Spleen (tissue), 11 donors: Measurements from ENCODE around the gene PYROXD2. TPM values are rescaled to one million over a fixed set of nuclear protein-coding genes. Genes with fewer than 3 reads are reported as not detected.

ENCODE experiments used
- DNase-seq: peaks from one replicate; pipeline ENCODE4 v3.0.0-alpha.2; 2020
- H3K27ac ChIP-seq, 8 donors: fragments of 200-600 bp; sonication (generic) in 7 of 8; 1 replicate in 4 of 8; 2 replicates in 4 of 8; pipeline versions ENCODE4 v1.5.0 to v1.8.0; 2016 to 2021; ENCODE audit warnings: inconsistent platforms in 4 of 8, mild to moderate bottlenecking in 4 of 8, moderate library complexity in 1 of 8
- H3K27me3 ChIP-seq, 7 donors: fragments of 200-600 bp; sonication (generic) in 6 of 7; replicated peaks in 1 of 7; 1 replicate in 4 of 7; 2 replicates in 3 of 7; pipeline versions ENCODE4 v1.5.0 to v1.8.0; 2016 to 2021; ENCODE audit warnings: inconsistent platforms in 3 of 7, mild to moderate bottlenecking in 1 of 7
- H3K36me3 ChIP-seq, 6 donors: fragments of 200-600 bp; sonication (generic) in 5 of 6; 1 replicate in 4 of 6; 2 replicates in 2 of 6; pipeline versions ENCODE4 v1.5.0 to v1.8.0; 2016 to 2021; ENCODE audit warnings: inconsistent platforms in 2 of 6
- H3K4me1 ChIP-seq, 6 donors: fragments of 200-600 bp; sonication (generic) in 5 of 6; 1 replicate in 3 of 6; 2 replicates in 3 of 6; pipeline versions ENCODE4 v1.5.0 to v1.8.0; 2016 to 2021; ENCODE audit warnings: inconsistent platforms in 3 of 6
- H3K4me3 ChIP-seq, 8 donors: fragments of 200-600 bp; sonication (generic) in 7 of 8; 1 replicate in 4 of 8; 2 replicates in 4 of 8; pipeline versions ENCODE4 v1.5.0 to v1.8.0; 2016 to 2021; ENCODE audit warnings: inconsistent platforms in 4 of 8, mild to moderate bottlenecking in 4 of 8, moderate library complexity in 2 of 8
- H3K9me3 ChIP-seq, 8 donors: fragments of 200-600 bp; sonication (generic) in 7 of 8; 1 replicate in 4 of 8; 2 replicates in 4 of 8; pipeline versions ENCODE4 v1.5.0 to v1.8.0; 2016 to 2021; ENCODE audit warnings: inconsistent platforms in 4 of 8
- CTCF ChIP-seq, 11 experiments: fragments of 200-600 bp in 7 of 11; fragments of 450-650 bp in 4 of 11; sonication (generic) in 4 of 11; IDR thresholded peaks in 8 of 11; conservative IDR thresholded peaks in 3 of 11; 1 replicate in 7 of 11; 2 replicates in 4 of 11; pipeline versions ENCODE4 v1.4.0 to v1.8.0; 2016 to 2021; ENCODE audit warnings: antibody characterized with exemption in 11 of 11, inconsistent platforms in 4 of 11, mild to moderate bottlenecking in 1 of 11
- POLR2A ChIP-seq, 3 donors: fragments of 450-650 bp; IDR thresholded peaks; one replicate each; pipeline ENCODE4 v1.5.1; 2017; ENCODE audit warnings: antibody characterized with exemption in 3 of 3, mild to moderate bottlenecking in 1 of 3
- POLR2AphosphoS5 ChIP-seq, 3 donors: sonication (generic); formaldehyde crosslinking; IDR thresholded peaks; one replicate each; pipeline ENCODE4 v1.5.1; 2017; ENCODE audit warnings: antibody characterized with exemption in 3 of 3
- WGBS, 5 donors: extraction: QIAGEN DNeasy Blood & Tissue Kit in 3 of 5; methylation state at CpG; one replicate each; pipeline versions ENCODE4 v1.1.5 to v1.1.7; 2013 to 2018; 5-methylcytosine and 5-hydroxymethylcytosine counted together
- intact Hi-C: fragments of 100-400 bp; cut with DNase I; formaldehyde crosslinking; loops from one replicate; pipeline ENCODE4 v1.15.0; 2023; ENCODE audit warnings: low total_unique reads
- polyA plus RNA-seq, 3 donors: library from polyadenylated mRNA; stranded (reverse); fragments of 200-250 nt; gene quantifications; one replicate each; pipeline ENCODE4 v1.2.1, GENCODE V29; 2013
- total RNA-seq, 7 donors: library from RNA; depleted of rRNA in 3 of 7; stranded (reverse); fragments of >200 nt in 3 of 7; fragmentation: NEBNext Ultra II Directional in 4 of 7; extraction: Animal tissue kit (Norgen Biotek cat#: 25700) in 4 of 7; gene quantifications; one replicate each; pipeline versions ENCODE4 v1.1.0 to v1.2.1, GENCODE V29; 2016 to 2021
- donor health status: healthy with polysubstance abuse.
- donor health status: DM: no; HTN: no; CAD: no; lungs with moderate emphysema.
- donor health status: DM: no; HTN: no; CAD: no.
- donor health status: Bipolar disorder and iron deficiency.
- donor health status: healthy.
- donor health status: DM: no; HTN: no; CAD: no.
- donor health status: DM: yes; HTN: yes; CAD: no.

The PYROXD2 gene
- total and polyA plus RNA-seq, 10 donors, result 4.7 to 26.0 (median 11.6) TPM

DNA sequence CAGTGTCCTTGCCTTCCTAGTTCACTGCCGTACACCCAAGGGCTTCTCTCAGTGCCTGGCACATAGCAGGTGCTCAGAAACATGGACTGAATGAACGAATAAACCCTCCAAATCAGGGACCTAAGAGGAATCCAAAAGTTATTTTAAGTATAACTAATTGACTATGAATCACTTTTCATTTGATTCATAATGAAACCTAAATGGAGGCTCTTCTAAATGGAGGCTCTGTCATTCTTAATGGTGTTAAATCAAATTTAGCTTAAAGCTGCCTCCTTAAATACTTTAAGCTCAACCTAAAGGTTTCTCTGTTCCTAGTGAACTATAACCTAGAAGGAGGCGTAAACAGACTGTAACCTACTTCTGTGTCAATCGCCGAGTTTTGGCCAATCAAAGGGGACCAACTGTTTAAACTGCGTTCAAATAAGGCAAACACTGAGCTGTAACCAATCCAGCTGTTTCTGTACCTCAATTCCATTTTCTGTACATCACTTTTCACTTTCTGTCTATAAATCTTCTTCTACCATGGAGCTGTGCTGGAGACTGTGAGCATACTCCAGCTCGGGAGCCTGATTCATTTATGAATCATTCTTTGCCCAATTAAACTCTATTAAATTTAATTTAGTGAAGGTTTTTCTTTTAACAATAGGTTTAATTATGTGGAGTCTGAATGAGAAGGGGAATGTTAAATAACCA is 11.0 kb downstream of the PYROXD2 start:
- WGBS, 5 donors, result 74 to 88% (median 78%) methylated on average over 7 of the region's 7 CpGs
- no peak overlapping the region for H3K27ac ChIP-seq
- no peaks in the 10 kb centered on the region for H3K4me1 ChIP-seq
- no peaks in the 10 kb centered on the region for H3K27me3 ChIP-seq
- no peaks in the 10 kb centered on the region for H3K9me3 ChIP-seq
- H3K36me3 ChIP-seq, result peaks cover 0 to 12% (median 0%) of the 10 kb centered on the region in 6 donors
- intact Hi-C loops, result no loop called here
- no peak overlapping the region for H3K4me3 ChIP-seq
- no peak for DNase-seq
- TF ChIP-seq POLR2AphosphoS5 (IDR thresholded peaks at IDR 0.05) (no peak), CTCF (IDR thresholded peaks at IDR 0.05 in 8 of 11, conservative IDR thresholded peaks at IDR 0.05 in 3 of 11) (no peak)

- DNase-seq, result no peak
- no peaks in the 10 kb centered on the region for H3K9me3 ChIP-seq
- intact Hi-C loops, result no loop called here
- H3K4me1 ChIP-seq, result no peaks in the 10 kb centered on the region
- no peak overlapping the region for H3K4me3 ChIP-seq
- WGBS, 5 donors, result 90 to 99% (median 95%) methylated on average over 23 of the region's 23 CpGs
- H3K36me3 ChIP-seq, result peaks cover 0 to 12% (median 0%) of the 10 kb centered on the region in 6 donors
- TF ChIP-seq CTCF (IDR thresholded peaks at IDR 0.05 in 8 of 11, conservative IDR thresholded peaks at IDR 0.05 in 3 of 11), result no peak
- TF ChIP-seq POLR2A (IDR thresholded peaks at IDR 0.05), result no peak
- TF ChIP-seq POLR2AphosphoS5 (IDR thresholded peaks at IDR 0.05), result no peak
- no peak overlapping the region for H3K27ac ChIP-seq
- H3K27me3 ChIP-seq, result no peaks in the 10 kb centered on the region
Measured at GRCh38 chr10:98402931-98403718, 11.9 kb downstream of the PYROXD2 start.

GRCh38 chr10:98402478-98402877 is 12.5 kb downstream of the PYROXD2 start:
- no peak for DNase-seq
- TF ChIP-seq POLR2AphosphoS5 (IDR thresholded peaks at IDR 0.05), result no peak
- no peak for TF ChIP-seq POLR2A (IDR thresholded peaks at IDR 0.05)
- TF ChIP-seq CTCF (IDR thresholded peaks at IDR 0.05 in 8 of 11, conservative IDR thresholded peaks at IDR 0.05 in 3 of 11), result no peak

GRCh38 chr10:98400482-98400881 is 14.5 kb downstream of the PYROXD2 start:
- Histone ChIP-seq H3K4me3 (no peak overlapping the region), H3K9me3 (no peaks in the 10 kb centered on the region), H3K27me3 (no peaks in the 10 kb centered on the region), H3K4me1 (no peaks in the 10 kb centered on the region), H3K27ac (no peak overlapping the region), H3K36me3 (peaks cover 0 to 29% (median 1%) of the 10 kb centered on the region in 6 donors)
- intact Hi-C loops, result no loop called here
- no peak for DNase-seq
- WGBS, 5 donors, result 74 to 90% (median 86%) methylated on average over 2 of the region's 2 CpGs
- no peak for TF ChIP-seq POLR2A (IDR thresholded peaks at IDR 0.05)
- TF ChIP-seq CTCF (IDR thresholded peaks at IDR 0.05 in 8 of 11, conservative IDR thresholded peaks at IDR 0.05 in 3 of 11), result no peak

More at GRCh38 chr10:98402478-98402877, 12.5 kb downstream of the PYROXD2 start:
- intact Hi-C loops, result no loop called here
- 87 to 95% (median 91%) methylated on average over 7 of the region's 7 CpGs for WGBS, 5 donors
- no peaks in the 10 kb centered on the region for H3K4me1 ChIP-seq
- H3K36me3 ChIP-seq, result peaks cover 0 to 13% (median 0%) of the 10 kb centered on the region in 6 donors
- H3K27ac ChIP-seq, result no peak overlapping the region
- no peaks in the 10 kb centered on the region for H3K27me3 ChIP-seq
- H3K4me3 ChIP-seq, result no peak overlapping the region
- no peaks in the 10 kb centered on the region for H3K9me3 ChIP-seq
